ENCODE measurements around the gene CNTNAP2.

The CNTNAP2 gene

DNA sequence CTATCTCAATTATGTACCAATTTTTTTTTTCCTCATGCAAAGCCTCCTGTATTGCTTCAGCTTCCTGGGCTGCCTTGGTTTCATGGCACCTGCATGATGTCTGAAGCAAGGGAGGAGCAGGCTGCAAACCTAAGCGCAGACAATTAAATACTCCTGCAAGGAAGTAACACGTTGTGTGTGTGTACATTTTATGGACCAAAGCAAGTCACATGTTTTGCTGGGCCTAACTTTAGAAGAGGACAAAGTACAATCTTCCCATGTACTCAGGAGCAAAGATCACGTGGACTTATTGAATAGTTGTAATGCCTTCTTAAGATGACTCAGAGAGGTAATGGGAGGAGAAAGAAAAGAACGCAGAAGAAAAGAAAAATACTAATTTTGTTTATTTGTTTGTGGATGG lies 1530.0 kb downstream of the CNTNAP2 start:
- Histone ChIP-seq H2AFZ (ENCODE audit: low read depth, low read length, severe bottlenecking) (no peak overlapping the region), H3F3A (ENCODE audit: insufficient read depth) (no peaks in the 10 kb centered on the region), H3K9ac (ENCODE audit: low read length) (no peak overlapping the region), H3K27me3 (ENCODE audit: low read length) (no peaks in the 10 kb centered on the region; the same call in 1 of the 2 replicates), H3K4me3 (ENCODE audit: insufficient read depth, low read length, poor library complexity, severe bottlenecking) (no peak overlapping the region), H3K9me2 (replicated peaks; ENCODE audit: insufficient read depth, low read length) (no peaks in the 10 kb centered on the region), H3K27ac (ENCODE audit: low read depth, low read length) (no peak overlapping the region), H3K79me2 (ENCODE audit: insufficient read depth, low read length) (no peaks in the 10 kb centered on the region), H3K9me3 (ENCODE audit: insufficient read depth, low read length) (no peaks in the 10 kb centered on the region), H3K4me2 (ENCODE audit: low read depth, low read length, poor library complexity, severe bottlenecking) (no peak overlapping the region), H4K20me1 (ENCODE audit: low read depth, low read length) (no peaks in the 10 kb centered on the region), H3K36me3 (ENCODE audit: low read length) (no peaks in the 10 kb centered on the region)
- no peak for TF ChIP-seq EZH2phosphoT487 (conservative IDR thresholded peaks at IDR 0.05; ENCODE audit: low read length)
- TF ChIP-seq, protein P1, sequence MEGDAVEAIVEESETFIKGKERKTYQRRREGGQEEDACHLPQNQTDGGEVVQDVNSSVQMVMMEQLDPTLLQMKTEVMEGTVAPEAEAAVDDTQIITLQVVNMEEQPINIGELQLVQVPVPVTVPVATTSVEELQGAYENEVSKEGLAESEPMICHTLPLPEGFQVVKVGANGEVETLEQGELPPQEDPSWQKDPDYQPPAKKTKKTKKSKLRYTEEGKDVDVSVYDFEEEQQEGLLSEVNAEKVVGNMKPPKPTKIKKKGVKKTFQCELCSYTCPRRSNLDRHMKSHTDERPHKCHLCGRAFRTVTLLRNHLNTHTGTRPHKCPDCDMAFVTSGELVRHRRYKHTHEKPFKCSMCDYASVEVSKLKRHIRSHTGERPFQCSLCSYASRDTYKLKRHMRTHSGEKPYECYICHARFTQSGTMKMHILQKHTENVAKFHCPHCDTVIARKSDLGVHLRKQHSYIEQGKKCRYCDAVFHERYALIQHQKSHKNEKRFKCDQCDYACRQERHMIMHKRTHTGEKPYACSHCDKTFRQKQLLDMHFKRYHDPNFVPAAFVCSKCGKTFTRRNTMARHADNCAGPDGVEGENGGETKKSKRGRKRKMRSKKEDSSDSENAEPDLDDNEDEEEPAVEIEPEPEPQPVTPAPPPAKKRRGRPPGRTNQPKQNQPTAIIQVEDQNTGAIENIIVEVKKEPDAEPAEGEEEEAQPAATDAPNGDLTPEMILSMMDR (IDR thresholded peaks at IDR 0.05; ENCODE audit: insufficient read depth, low read length, poor library complexity, severe bottlenecking) = no peak

DNA sequence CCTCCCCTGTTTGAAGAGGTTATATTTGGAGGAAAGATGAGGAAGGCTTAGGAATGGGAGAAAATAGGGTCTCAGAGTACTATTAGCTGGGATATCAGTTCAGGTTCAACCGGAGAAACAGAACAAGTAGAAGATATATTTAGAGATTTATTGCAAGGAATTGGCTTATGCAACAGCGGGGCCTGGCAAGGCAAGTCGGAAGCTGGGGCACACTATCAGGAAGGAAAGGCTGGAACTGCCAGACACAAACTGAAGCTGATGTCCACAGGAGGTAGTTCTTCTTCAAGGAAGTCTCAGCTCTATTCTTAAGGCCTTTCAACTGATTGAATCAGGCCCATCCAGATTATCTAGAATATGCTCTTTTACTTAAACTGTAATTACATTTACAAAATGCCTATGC lies 1534.4 kb downstream of the CNTNAP2 start:
- H3K9me2 ChIP-seq (replicated peaks; ENCODE audit: insufficient read depth, low read length) = no peaks in the 10 kb centered on the region; the same call in 1 of the 2 replicates
- no peak overlapping the region for H3K27ac ChIP-seq (ENCODE audit: low read depth, low read length)
- H2AFZ ChIP-seq (ENCODE audit: low read depth, low read length, severe bottlenecking) = no peak overlapping the region
- TF ChIP-seq EZH2phosphoT487 (conservative IDR thresholded peaks at IDR 0.05; ENCODE audit: low read length) = no peak
- TF ChIP-seq, protein P1 (IDR thresholded peaks at IDR 0.05; ENCODE audit: insufficient read depth, low read length, poor library complexity, severe bottlenecking) = no peak
- no peaks in the 10 kb centered on the region for H3K27me3 ChIP-seq (ENCODE audit: low read length)
- H3K36me3 ChIP-seq (ENCODE audit: low read length) = no peaks in the 10 kb centered on the region
- H3K4me3 ChIP-seq (ENCODE audit: insufficient read depth, low read length, poor library complexity, severe bottlenecking) = no peak overlapping the region
- H3K79me2 ChIP-seq (ENCODE audit: insufficient read depth, low read length) = no peaks in the 10 kb centered on the region
- H3K4me2 ChIP-seq (ENCODE audit: low read depth, low read length, poor library complexity, severe bottlenecking) = no peak overlapping the region
- no peaks in the 10 kb centered on the region for H3F3A ChIP-seq (ENCODE audit: insufficient read depth)
- H3K9ac ChIP-seq (ENCODE audit: low read length) = no peak overlapping the region
- H3K9me3 ChIP-seq (ENCODE audit: insufficient read depth, low read length) = no peaks in the 10 kb centered on the region
- H4K20me1 ChIP-seq (ENCODE audit: low read depth, low read length) = no peaks in the 10 kb centered on the region

DNA sequence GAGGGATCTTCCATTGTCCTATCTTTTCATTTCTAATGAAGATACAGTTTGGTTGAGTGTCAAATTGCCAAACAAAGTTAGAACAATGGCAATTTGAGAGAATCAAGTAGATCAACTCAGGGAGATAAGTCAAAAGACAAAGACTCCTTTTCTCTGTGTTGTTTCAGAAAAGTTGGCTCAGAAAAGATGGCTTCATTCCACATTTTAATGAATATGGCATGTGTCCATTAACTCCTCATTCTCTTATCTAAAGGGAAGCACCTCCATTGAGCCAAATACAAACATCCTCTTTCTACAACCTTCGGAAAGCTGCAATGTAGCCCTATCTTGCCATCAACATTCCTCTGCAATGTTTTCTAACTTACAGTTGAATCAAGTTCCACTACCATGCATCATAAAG lies 1535.0 kb downstream of the CNTNAP2 start:
- H3K4me2 ChIP-seq (ENCODE audit: low read depth, low read length, poor library complexity, severe bottlenecking) = no peak overlapping the region
- no peak overlapping the region for H2AFZ ChIP-seq (ENCODE audit: low read depth, low read length, severe bottlenecking)

More for the DNA sequence above, 1535.0 kb downstream of the CNTNAP2 start:
- Histone ChIP-seq H3K27me3 (ENCODE audit: low read length) (no peaks in the 10 kb centered on the region), H3K9me2 (replicated peaks; ENCODE audit: insufficient read depth, low read length) (no peaks in the 10 kb centered on the region; the same call in 1 of the 2 replicates), H4K20me1 (ENCODE audit: low read depth, low read length) (no peaks in the 10 kb centered on the region), H3K36me3 (ENCODE audit: low read length) (no peaks in the 10 kb centered on the region), H3K27ac (ENCODE audit: low read depth, low read length) (no peak overlapping the region), H3K79me2 (ENCODE audit: insufficient read depth, low read length) (no peaks in the 10 kb centered on the region), H3F3A (ENCODE audit: insufficient read depth) (no peaks in the 10 kb centered on the region), H3K4me3 (ENCODE audit: insufficient read depth, low read length, poor library complexity, severe bottlenecking) (no peak overlapping the region), H3K9me3 (ENCODE audit: insufficient read depth, low read length) (no peaks in the 10 kb centered on the region), H3K9ac (ENCODE audit: low read length) (no peak overlapping the region)
- TF ChIP-seq EZH2phosphoT487 (conservative IDR thresholded peaks at IDR 0.05; ENCODE audit: low read length) = no peak
- TF ChIP-seq, protein P1 (IDR thresholded peaks at IDR 0.05; ENCODE audit: insufficient read depth, low read length, poor library complexity, severe bottlenecking) = no peak
